NCI-H446 treated with DMSO at 0.1 percent for 48 hours (cell line): ENCODE data around the gene PDS5A.
"Not testable (repeated sequence)": the region's sequence is repeated elsewhere in the genome, so short reads cannot be mapped to it uniquely, and the experiment has no call there.

Experiments used
- DNase-seq: peaks from one replicate; lab custom pipeline; 2025; lab: John Stamatoyannopoulos, UW

The PDS5A gene

DNA sequence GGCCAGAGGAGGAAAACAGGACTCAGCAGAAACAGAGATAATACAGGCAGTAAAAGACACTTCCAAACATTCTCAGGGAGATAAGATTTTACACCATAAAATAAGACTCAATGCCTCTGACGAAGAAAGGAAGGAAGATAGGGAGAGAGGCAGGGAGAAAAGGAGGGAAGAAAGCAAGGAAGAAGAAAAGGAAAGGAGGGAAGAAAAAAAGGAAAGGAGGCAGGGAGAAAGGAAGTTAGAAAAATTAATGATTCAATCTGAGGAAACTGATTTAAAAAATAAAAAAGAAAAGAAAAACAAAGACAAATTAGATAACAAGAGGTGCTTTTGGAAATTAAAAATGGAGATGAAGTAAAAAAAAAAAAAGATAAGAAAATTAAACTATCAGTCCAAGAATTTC lies 72.1 kb downstream of the PDS5A start:
- no peak for DNase-seq

DNA sequence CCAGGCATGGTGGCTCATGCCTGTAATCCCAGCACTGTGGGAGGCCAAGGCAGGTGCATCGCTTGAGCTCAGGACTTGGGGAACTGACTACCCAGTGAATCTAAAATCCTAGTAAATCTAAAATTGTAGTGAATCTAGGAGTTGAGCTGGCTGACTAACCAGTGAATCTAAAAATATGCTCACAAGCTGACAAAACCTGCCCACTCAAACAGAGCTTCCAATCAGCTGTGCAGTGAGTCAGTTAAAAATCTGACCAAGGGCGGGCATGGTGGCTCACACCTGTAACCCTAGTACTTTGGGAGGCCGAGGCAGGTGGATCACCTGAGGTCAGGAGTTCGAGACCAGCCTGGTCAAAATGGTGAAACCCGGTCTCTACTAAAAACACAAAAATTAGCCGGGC lies 72.7 kb downstream of the PDS5A start:
- DNase-seq: not testable (repeated sequence)

DNA sequence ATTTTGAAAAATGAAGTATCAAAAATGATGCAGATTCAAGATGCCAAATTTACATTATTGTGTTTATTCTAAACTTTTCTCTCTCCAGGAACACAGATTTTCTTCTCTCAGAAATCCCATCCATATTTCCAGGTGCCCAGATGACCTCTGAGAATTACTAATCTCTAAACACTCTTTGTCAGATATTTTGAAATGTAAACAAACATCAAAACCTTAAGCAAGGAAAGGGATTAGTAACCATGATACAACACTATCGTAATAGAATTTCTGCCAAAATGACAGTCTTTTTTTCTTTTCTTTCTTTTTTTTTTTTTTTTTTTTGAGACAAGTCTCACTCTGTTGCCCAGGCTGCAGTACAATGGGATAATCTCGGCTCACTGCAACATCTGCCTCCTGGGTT lies 76.7 kb downstream of the PDS5A start:
- no peak for DNase-seq

- no peak for DNase-seq
Measured at GRCh38 chr4:39899291-39899690, 78.4 kb downstream of the PDS5A start.

GRCh38 chr4:39898015-39898414 lies 79.7 kb downstream of the PDS5A start:
- no peak for DNase-seq

- no peak for DNase-seq
Measured at GRCh38 chr4:39893693-39894072, 84.0 kb downstream of the PDS5A start.

GRCh38 chr4:39892988-39893692 lies 84.6 kb downstream of the PDS5A start:
- DNase-seq: no peak

- no peak for DNase-seq
Measured at GRCh38 chr4:39889226-39889625, 88.5 kb downstream of the PDS5A start.

GRCh38 chr4:39888541-39888940 lies 89.2 kb downstream of the PDS5A start:
- no peak for DNase-seq

DNA sequence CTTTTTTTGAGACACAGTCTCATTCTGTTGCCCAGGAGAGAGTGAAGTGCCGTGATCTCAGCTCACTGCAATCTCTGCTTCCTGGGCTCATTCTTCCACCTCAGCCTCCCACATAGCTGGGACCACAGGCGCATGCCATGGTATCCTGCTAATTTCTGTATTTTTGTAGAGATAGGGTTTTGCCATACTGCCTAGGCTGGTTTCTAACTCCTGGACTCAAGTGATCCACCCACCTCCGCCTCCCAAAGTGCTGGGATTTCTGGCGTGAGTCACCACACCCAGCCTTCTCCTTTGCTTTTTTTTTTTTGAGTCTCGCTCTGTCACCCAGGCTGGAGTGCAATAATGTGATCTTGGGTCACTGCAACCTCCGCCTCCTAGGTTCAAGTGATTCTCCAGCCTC lies 94.1 kb downstream of the PDS5A start:
- DNase-seq: no peak

DNA sequence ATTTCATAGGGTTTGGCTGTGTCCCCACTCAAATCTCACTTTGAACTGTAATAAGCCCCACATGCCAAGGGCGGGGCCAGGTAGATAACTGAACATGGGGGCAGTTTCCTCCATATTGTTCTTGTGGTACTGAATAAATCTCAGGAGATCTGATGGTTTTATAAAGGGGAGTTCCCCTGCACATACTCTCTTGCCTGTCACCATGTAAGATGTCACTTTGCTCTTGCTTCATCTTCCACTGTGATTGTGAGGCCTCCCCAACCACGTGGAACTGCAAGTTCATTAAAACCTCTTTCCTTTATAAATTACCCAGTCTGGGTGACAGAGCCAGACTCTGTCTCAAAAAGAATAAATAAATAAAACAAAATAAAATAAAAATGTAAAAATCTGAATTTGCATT lies 95.9 kb downstream of the PDS5A start:
- no peak for DNase-seq

GRCh38 chr4:39877971-39878370 lies 99.7 kb downstream of the PDS5A start:
- DNase-seq: no peak

DNA sequence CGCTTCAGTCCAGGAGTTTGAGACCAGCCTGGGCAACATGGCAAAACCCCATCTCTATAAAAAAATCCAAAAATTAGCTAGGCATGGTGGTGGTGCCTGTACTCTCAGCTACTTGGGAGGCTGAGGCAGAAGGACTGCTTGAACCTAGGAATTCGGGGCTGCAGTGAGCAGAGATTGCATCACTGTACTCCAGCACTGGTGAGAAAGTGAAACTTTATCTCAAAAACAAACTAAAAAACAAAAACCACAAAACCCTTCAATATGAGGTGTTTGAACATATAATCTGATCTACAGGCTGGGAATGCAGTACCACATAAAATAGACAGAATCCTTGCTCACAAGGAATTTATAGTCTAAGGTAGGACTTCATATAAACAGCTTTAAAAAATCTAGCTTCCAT lies 103.9 kb downstream of the PDS5A start:
- DNase-seq: no peak

DNA sequence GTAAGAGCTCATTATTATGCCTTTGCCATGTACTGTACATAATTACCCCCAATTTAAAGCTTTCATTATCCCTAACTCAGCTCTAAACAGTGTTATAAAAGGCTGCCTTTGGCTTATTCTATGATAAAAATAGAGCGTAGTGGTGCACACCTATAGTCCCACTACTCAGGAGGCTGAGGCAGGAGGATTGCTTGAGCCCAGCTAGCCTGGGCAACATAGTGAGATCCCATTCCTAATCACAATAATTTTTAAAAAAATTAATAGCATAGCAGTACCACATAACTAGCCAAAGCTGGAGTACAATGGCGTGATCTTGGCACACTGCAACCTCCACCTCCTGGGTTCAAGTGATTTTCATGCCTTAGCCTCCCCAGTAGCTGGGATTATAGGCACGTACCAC lies 112.4 kb downstream of the PDS5A start:
- DNase-seq: no peak

GRCh38 chr4:39864391-39864790 lies 113.3 kb downstream of the PDS5A start:
- DNase-seq: no peak

DNA sequence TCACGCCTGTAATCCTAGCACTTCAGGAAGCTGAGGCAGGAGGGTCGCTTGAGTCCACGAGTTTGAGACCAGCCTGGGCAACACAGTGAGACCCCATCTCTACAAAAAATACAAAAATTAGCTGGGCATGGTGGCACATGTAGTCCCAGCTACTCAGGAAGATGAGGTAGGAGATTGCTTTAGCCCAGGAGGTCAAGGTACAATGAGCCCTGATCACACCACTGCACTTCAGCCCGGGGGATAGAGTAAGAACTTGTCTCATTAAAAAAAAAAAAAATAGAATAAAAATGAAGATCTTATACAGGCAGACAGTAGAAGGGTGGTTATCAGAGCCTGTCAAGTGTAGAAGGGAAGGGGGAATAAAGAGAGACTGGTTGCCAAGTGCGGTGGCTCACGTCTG lies 116.9 kb downstream of the PDS5A start:
- DNase-seq: no peak

DNA sequence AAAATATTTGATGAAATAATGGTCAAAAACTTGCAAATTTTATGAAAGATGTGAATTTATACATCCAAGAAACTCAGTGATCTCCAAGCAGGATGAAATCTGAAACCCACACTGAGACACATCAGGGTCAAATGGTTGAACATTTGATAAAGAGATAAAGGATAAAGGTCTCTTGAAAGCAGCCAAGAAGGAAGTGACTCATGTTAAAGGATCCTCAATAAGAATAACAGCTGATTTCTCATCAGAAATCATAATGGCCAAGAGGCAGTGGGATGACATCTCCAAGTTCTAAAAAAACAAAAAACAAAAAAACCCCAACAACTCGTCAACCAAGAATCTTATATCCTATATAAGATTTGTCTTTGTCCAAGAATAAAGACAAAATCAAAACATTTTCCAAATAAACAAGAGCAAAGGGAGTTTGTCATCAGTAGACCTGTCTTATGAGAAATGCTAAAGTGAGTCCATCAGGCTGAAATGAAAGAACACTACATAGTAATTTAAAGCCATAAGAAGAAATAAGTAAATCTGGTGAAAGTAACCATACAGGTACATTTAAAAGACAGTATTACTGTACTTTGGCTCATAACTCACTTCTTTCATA lies 121.7 kb downstream of the PDS5A start:
- DNase-seq: no peak

DNA sequence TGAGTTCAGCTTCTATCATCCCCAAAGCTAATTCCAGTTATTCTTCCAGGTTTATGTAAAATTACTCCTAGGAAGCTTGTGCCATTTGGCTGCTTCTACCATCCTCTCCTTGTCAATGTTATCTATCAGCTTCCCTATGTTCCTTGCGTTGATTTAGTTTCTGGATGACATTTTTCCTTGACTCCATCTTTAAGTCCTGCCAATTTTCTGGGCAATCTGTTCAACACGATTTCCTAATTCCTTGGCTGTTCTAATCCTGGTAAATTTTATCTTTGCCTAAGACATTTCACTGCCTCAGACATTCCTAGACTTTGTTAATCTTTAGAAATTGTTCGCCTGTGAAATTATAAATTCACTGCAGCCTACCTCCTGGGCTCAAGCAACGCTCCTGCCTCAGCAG lies 125.1 kb downstream of the PDS5A start:
- no peak for DNase-seq

DNA sequence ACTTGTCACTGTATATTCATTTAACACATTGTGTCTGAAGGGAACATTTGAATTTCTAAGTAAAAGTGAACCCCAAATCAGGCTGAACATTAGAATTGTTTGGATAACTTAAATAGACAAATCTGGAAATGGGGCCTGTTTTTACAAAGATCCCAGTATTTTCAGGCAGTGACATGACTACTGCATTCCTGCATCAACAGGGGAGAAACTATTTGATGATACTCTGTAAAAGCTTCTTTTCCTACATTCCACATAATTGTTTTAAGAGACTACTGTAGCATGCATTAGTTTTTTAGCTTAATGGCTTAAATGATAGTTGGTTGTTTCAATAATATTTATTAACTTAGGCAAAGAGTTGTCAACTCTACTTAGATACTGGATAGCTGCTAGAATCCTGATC lies 127.0 kb downstream of the PDS5A start:
- DNase-seq: no peak

DNA sequence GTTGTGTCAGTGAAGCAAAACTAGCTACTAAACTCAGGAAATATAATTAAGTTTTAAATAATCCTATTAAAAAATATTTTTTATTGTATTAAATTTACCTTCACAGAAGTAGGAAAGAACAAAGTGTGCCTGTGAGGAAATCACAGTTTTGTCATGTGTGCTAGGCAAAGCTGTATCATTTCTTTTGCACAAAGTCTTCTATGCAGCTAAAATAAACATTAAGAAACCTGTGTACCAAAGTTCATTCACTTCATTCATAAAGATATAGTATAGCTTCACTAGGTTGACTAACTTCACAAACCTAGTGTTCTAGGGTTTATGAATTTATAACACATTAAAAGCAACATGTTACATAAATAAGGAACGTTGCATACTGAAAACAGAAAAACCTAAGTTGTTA lies 131.0 kb downstream of the PDS5A start:
- no peak for DNase-seq

DNA sequence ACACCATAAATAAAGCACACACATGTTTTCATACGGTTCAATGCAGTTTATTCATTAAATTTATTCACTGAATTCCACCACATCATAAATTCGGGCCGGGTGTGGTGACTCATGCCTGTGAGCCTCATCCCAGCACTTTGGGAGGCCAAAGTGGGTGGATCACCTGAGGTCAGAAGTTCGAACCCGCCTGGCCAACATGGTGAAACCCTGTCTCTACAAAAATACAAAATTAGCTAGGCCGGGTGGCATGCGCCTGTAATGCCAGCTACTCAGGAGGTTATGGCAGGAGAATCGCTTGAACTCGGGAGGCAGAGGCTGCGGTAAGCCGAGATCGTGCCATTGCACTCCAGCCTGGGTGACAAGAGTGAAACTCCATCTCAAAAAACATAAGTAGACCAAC lies 131.6 kb downstream of the PDS5A start:
- no peak for DNase-seq

GRCh38 chr4:39841894-39842293 lies 135.8 kb downstream of the PDS5A start:
- no peak for DNase-seq

DNA sequence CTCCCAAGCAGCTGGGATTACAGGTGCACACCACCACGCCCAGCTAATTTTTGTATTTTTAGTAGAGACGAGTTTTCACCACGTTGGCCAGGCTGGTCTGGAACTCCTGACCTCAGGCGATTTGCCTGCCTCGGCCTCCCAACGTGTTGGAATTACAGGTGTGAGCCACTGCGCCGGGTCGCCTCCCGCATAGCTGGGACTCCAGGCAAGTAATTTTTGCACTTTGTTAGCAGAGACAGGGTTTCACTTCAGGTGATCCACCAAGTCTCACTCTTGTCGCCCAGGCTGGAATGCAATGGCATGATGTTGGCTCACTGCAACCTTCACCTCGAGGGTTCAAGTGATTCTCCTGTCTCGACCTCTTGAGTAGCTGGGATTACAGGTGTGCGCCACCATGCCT lies 137.2 kb downstream of the PDS5A start:
- DNase-seq: not testable (repeated sequence)

GRCh38 chr4:39840027-39840426 lies 137.7 kb downstream of the PDS5A start:
- DNase-seq: no peak
